NOMO-1 treated with dmso at 0.1 percent for 144 hours (cell line): ENCODE data around the gene CAMSAP3.
"Not testable (repeated sequence)": the region's sequence is repeated elsewhere in the genome, so short reads cannot be mapped to it uniquely, and the experiment has no call there.

Source experiments
- DNase-seq: peaks from one replicate; lab custom pipeline; 2025; ENCODE audit not compliant: unreplicated experiment; lab: John Stamatoyannopoulos, UW

Gene CAMSAP3

GRCh38 chr19:7570761-7571160 lies 24.9 kb upstream of the CAMSAP3 start:
- no peak for DNase-seq

DNA sequence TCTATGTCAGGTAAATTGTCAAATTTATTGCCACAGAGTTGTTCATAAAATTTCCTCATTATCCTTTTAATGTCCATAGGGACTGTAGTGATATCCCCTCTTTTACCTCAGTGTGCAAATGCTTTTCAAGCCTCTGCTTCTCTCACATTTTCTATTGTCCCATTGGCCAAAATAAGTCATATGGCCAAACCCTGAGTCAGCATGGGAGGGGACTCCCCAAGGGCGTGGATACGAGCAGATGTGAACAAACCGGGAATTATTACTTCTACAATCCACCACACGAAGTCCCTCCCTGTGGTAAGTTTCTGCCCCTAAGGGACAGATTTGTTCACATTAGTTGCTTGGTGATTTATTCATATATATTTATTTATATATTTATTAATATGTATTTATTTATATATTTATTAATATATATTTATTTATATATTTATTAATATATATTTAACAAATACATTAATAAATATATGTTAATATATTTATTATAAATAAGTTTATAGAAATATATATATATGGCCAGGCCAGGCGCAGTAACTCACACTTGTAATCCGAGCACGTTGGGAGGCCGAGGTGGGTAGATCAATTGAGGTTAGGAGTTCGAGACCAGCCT lies 20.1 kb upstream of the CAMSAP3 start:
- DNase-seq = peak; percentile 43

- not testable (repeated sequence) for DNase-seq
Measured at GRCh38 chr19:7577422-7577821, 18.2 kb upstream of the CAMSAP3 start.

DNA sequence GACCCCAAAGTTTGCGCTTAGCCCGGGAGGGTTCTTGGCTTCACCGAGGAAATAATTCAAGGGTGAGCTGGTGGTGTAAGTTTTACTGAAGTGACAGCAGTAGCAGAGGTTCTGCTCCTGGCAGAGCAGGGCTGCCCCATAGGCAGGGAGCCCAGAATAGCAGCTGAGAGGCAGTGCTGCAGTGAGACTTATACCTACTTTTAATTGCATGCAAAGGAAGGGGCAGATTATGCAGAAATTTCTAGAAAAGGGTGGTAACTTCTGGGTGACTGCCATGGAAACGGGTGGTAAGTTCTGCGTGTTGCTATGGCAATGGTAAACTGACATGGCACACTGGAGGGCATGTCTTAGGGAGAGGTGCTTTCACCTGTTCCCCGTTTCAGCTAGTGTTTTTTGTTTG lies 17.5 kb upstream of the CAMSAP3 start:
- DNase-seq = no peak

DNA sequence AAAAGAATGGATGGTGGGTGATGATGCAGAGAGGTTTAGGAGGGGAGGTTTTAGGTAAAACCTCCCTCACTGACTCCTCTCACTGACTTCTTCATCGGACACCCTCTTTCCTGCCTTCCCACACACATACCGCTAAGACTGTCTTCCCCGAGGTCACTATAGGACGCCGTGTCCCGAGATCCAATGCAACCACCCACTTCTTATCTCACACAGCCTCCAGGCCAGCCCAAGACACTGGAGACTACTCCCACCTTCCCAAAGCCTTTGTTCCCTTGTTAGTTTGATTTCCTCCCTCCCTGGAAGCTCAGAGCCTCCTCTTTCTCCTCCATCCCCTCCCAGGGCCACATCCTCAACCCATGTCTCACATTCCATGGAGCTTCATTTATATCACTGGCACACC lies 16.5 kb upstream of the CAMSAP3 start:
- no peak for DNase-seq

DNA sequence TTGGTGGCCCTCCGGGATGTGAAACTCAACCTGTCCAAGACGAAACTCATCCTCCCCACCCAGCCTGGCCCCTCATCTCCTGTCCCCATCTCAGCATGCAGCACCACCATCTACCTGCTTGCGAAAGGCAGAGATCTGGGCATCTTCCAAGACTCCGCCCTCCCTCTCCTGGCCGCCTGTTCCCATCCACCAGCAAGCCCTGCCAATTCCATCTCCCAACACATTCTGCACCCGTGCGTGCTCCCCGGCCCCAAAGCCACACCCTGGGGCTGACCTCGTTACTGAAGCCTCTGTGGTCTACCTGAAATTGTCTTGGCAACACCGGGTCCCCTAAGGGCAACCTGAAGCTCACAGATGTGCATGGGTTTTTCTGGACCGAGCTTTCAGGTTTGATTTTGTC lies 13.2 kb upstream of the CAMSAP3 start:
- no peak for DNase-seq

GRCh38 chr19:7589822-7590221 lies 5.8 kb upstream of the CAMSAP3 start:
- no peak for DNase-seq

DNA sequence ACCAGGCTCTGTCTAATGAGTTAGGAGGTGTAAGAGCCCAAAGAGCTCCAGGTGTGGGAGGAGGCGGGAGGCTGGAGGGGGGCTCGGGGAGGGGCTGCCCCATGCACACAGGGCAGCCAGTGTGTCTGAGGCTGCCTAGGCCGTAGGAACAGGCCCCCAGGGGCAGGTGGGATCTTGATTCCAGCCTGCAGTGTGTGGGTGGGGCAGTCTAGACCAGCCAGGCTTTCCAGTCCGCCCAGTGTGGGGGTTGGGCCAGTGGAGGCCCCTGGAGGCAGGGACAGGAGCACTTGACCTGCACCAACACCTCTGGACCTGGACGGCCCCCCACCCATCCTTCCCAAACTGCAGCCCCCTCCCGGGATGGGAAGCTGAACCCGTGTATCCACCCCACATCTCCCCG lies 5.4 kb upstream of the CAMSAP3 start:
- no peak for DNase-seq

DNA sequence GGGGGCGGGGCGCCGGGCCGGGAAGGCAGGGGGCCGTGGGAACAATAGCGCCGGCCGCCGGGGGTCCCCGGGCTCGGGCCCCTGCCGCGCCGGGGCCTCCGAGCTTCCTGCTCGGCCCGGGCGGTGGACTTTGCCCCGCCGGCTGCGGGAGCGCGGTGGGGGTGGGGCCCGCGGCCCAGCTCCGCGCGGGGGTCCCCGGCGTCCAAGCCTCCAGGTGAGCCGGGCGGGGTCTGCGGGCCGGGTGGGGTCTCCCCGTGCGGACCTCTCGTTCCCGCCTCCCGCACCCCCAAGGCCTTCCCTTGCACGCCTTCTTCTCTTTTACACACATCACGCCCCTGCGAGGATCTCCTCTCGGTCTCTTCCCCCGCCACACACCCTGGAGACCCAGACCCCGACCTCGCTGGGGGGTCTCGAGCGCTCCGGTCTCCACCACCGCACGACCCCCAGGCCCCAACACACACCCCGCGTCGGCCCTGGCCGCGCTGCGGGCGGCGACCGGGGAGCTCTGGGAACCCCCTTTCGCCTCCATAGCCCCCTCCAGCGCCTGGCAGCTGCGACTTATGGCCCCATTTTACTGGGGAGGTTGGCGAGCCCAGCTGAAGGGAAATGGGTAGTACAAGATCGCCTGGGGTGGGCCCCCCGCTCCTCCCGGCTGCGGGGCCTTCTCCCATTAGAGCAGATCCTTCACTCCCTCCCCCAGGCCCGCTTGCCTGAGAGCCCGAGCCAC lies 711 bp downstream of the CAMSAP3 start:
- no peak for DNase-seq

GRCh38 chr19:7597689-7598088 lies 2.0 kb downstream of the CAMSAP3 start:
- no peak for DNase-seq

GRCh38 chr19:7598180-7598579 lies 2.5 kb downstream of the CAMSAP3 start:
- DNase-seq = no peak

DNA sequence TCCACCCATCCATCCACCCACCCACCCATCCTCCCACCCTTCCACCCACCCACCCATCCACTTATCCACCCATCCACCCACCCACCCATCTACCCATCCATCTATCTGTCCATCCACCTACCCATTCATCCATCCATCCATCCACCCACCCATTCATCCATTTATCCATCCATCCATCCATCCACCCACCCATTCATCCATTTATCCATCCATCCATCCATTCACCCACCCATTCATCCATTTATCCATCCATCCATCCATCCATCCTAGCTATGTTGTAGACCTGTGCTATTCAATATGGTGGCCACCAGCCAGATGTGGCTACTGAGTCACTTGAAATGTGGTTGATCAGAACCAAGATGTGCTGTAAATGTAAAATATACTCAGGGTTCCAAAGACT lies 5.1 kb downstream of the CAMSAP3 start:
- DNase-seq = no peak

DNA sequence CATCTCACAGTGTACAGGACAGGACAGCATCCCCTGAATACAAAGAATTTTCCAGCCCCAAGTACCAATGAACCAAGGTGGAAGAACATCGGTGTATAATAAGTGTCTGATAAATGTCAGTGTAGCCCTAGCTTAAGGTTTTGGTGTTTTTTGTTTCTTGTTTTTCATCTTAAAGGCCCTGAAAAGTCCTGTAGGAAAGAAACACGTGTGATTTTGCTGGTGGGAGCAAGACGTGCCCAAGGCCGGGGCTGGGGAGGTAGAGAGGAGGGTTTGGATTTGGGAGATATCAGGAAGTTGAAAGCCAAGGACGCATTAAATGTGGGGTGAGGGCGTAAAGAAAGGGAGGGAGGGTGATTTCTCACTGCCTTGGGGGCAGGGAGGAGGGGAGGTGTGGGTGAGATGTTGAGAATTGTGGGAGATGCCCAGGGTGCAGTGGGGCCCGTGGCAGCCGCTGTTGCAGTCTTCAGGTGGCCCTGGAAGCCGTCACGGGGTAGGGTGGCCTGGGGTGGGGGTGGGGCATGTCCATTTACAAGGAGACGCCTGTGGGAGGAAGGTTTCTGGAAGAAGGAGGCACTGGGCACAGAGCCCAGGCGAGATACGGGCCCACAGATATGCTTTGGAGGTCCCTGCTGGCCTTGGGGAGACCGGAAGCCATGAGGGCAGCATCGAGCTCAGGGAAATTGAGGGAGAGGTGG lies 6.7 kb downstream of the CAMSAP3 start:
- no peak for DNase-seq

- no peak for DNase-seq
Measured at GRCh38 chr19:7602935-7603497, 7.4 kb downstream of the CAMSAP3 start.

DNA sequence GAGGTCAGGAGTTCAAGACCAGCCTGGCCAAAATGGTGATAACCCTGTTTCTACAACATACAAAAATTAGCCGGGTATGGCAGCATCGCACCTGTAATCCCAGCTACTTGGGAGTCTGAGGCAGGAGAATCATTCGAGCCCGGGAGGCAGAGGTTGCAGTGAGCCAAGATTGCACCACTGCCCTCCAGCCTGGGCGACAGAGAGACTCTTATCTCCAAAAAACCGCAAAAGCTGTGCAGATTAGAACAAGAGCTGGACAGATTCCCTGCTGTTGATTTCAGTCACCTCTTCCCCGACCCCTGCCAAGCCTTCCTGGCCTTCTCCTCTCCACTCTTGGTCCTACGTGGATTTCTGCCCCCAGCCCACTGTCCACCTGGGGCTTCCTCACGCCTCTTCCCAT lies 8.3 kb downstream of the CAMSAP3 start:
- no peak for DNase-seq

GRCh38 chr19:7605490-7606222 lies 10.0 kb downstream of the CAMSAP3 start:
- no peak for DNase-seq

- DNase-seq = no peak
Measured at GRCh38 chr19:7606289-7606688, 10.6 kb downstream of the CAMSAP3 start.

DNA sequence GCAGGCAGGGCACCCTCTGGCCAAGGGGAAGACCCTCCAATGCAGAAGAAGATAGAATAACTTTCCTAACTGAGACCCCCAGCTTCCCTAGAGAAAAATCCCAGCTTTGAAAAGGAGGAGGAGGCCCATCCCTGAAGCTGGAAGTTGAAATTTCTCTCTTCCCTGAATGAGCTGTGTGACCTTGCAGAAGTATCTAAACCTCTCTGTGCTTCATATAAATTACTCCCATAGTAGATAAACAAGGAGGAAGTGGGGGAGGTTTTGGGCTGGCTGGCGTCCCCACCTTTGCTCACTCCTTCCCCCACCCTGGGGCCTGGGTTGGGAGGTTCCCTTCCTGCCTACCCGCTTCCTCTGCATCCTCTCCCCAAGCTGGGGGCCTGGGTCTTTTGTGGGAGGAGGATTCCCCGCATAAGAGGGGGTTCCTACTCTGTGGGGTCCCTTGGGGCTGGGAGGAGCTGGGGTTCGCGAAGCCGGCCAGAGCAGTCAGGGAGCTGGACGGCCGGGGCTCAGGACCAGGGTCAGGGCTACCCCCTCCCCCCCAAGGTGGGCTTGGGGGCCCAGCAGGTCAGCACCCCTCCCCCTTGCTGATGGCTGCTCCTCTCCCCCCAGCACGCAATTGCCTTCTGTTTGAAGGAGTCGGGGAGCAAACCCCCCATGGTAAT lies 11.7 kb downstream of the CAMSAP3 start:
- no peak for DNase-seq

GRCh38 chr19:7607874-7608560 lies 12.4 kb downstream of the CAMSAP3 start:
- DNase-seq = no peak
